GM12874 (cell line): ENCODE measurements around the gene LIMK2.
A peak's percentile ranks its signal among the peaks of the same experiment; 100 is the strongest.

ENCODE experiments used
- CTCF ChIP-seq: IDR thresholded peaks from 2 replicates; pipeline ENCODE4 v1.5.1; 2011; ENCODE audit warnings: low read depth, mild to moderate bottlenecking, control low read depth, low read length, moderate library complexity; ENCODE audit not compliant: insufficient read depth

Gene LIMK2

GRCh38 chr22:31223786-31224191, 11.7 kb downstream of the LIMK2 start:
- TF ChIP-seq CTCF = no peak

- no peak for TF ChIP-seq CTCF
These were observed 15.1 kb downstream of the LIMK2 start for GRCh38 chr22:31227186-31227585.

GRCh38 chr22:31229402-31230079, 17.4 kb downstream of the LIMK2 start:
- no peak for TF ChIP-seq CTCF

- TF ChIP-seq CTCF = no peak
These were observed 18.2 kb downstream of the LIMK2 start for GRCh38 chr22:31230155-31230870.

- TF ChIP-seq CTCF = peak; percentile 73
These were observed 18.9 kb downstream of the LIMK2 start for GRCh38 chr22:31230871-31231621.

- TF ChIP-seq CTCF = no peak
These were observed 20.9 kb downstream of the LIMK2 start for GRCh38 chr22:31233001-31233400.

GRCh38 chr22:31235081-31235480, 23.0 kb downstream of the LIMK2 start:
- TF ChIP-seq CTCF = no peak
